Trophoblast cell (in vitro differentiated cells and primary cell): Measurements from ENCODE around the gene BOD1L1.

ENCODE experiments used
- DNase-seq, 2 donors: peaks; one replicate each; pipeline ENCODE4 v3.0.0-alpha.2; 2016
- H2AFZ ChIP-seq: 2 replicates; pipeline ENCODE4 v1.6.1; 2013; ENCODE audit warnings: low read length, moderate library complexity, mild to moderate bottlenecking; ENCODE audit not compliant: insufficient read depth, poor library complexity
- H2AK5ac ChIP-seq: 2 replicates; pipeline ENCODE4 v1.6.1; 2013; ENCODE audit warnings: mild to moderate bottlenecking, low read length
- H2BK120ac ChIP-seq: 2 replicates; pipeline ENCODE4 v1.6.1; 2013; ENCODE audit warnings: low read length, mild to moderate bottlenecking, moderate library complexity; ENCODE audit not compliant: insufficient read depth, poor library complexity
- H2BK12ac ChIP-seq: 2 replicates; pipeline ENCODE4 v1.6.1; 2013; ENCODE audit warnings: mild to moderate bottlenecking, low read length, moderate library complexity
- H2BK5ac ChIP-seq: 2 replicates; pipeline ENCODE4 v1.6.1; 2013; ENCODE audit warnings: low read length, low read depth, moderate library complexity, mild to moderate bottlenecking; ENCODE audit not compliant: poor library complexity
- H3K14ac ChIP-seq: 2 replicates; pipeline ENCODE4 v1.6.1; 2013; ENCODE audit warnings: mild to moderate bottlenecking, low read length
- H3K18ac ChIP-seq: 2 replicates; pipeline ENCODE4 v1.6.1; 2013; ENCODE audit warnings: mild to moderate bottlenecking, low read length
- H3K23ac ChIP-seq: 2 replicates; pipeline ENCODE4 v1.6.1; 2013; ENCODE audit warnings: low read length
- H3K27ac ChIP-seq: 2 replicates; pipeline ENCODE4 v1.5.1; 2013; ENCODE audit warnings: low read depth, mild to moderate bottlenecking, inconsistent platforms, low read length, moderate library complexity
- H3K27me3 ChIP-seq: 2 replicates; pipeline ENCODE4 v1.6.1; 2013; ENCODE audit warnings: inconsistent platforms, mild to moderate bottlenecking, low read length, moderate library complexity; ENCODE audit not compliant: insufficient read depth
- H3K36me3 ChIP-seq, 2 experiments: 1 replicate in 1 of 2; 2 replicates in 1 of 2; pipeline ENCODE4 v1.6.1; 2013; ENCODE audit warnings: low read length in 2 of 2, mild to moderate bottlenecking in 2 of 2, moderate library complexity in 1 of 2; ENCODE audit not compliant: insufficient read depth in 2 of 2, control insufficient read depth in 1 of 2
- H3K4ac ChIP-seq: 2 replicates; pipeline ENCODE4 v1.6.1; 2013; ENCODE audit warnings: low read depth, mild to moderate bottlenecking, low read length, moderate library complexity
- H3K4me1 ChIP-seq, 2 experiments: 1 replicate in 1 of 2; 2 replicates in 1 of 2; pipeline ENCODE4 v1.6.1; 2013; ENCODE audit warnings: low read length in 2 of 2, mild to moderate bottlenecking in 2 of 2, moderate library complexity in 1 of 2; ENCODE audit not compliant: insufficient read depth in 2 of 2, control insufficient read depth in 1 of 2
- H3K4me2 ChIP-seq: 2 replicates; pipeline ENCODE4 v1.6.1; 2013; ENCODE audit warnings: inconsistent platforms, mild to moderate bottlenecking, low read length, moderate library complexity
- H3K4me3 ChIP-seq: 2 replicates; pipeline ENCODE4 v1.5.1; 2013; ENCODE audit warnings: mild to moderate bottlenecking, low read depth, low read length, inconsistent platforms
- H3K79me1 ChIP-seq: one replicate; pipeline ENCODE4 v1.6.1; 2013; ENCODE audit warnings: low read length
- H3K79me2 ChIP-seq: 2 replicates; pipeline ENCODE4 v1.6.1; 2013; ENCODE audit warnings: low read length, mild to moderate bottlenecking; ENCODE audit not compliant: control insufficient read depth, insufficient read depth, poor library complexity
- H3K9ac ChIP-seq: 2 replicates; pipeline ENCODE4 v1.6.1; 2013; ENCODE audit warnings: mild to moderate bottlenecking, low read length
- H3K9me3 ChIP-seq: 2 replicates; pipeline ENCODE4 v1.6.1; 2013; ENCODE audit warnings: low read depth, mild to moderate bottlenecking, control low read depth, inconsistent platforms, low read length; ENCODE audit not compliant: insufficient read depth
- H4K12ac ChIP-seq: 2 replicates; pipeline ENCODE4 v1.6.1; 2013; ENCODE audit warnings: low read depth, mild to moderate bottlenecking, low read length, moderate library complexity
- H4K8ac ChIP-seq: 2 replicates; pipeline ENCODE4 v1.6.1; 2013; ENCODE audit warnings: low read depth, mild to moderate bottlenecking, low read length, moderate library complexity
- H4K91ac ChIP-seq: one replicate; pipeline ENCODE4 v1.6.1; 2013; ENCODE audit warnings: low read depth, mild to moderate bottlenecking, low read length, moderate library complexity
- WGBS: extraction: QIAGEN DNeasy Blood & Tissue Kit; methylation state at CpG from one replicate; pipeline ENCODE4 v1.1.7; 2013; ENCODE audit warnings: missing lambda C conversion rate; ENCODE audit not compliant: insufficient read length, insufficient coverage; ENCODE audit errors: extremely low coverage; 5-methylcytosine and 5-hydroxymethylcytosine counted together

The BOD1L1 gene

GRCh38 chr4:13597604-13598003 is 29.9 kb downstream of the BOD1L1 start:
- no peak overlapping the region for H3K18ac ChIP-seq
- H4K8ac ChIP-seq, result no peak overlapping the region
- no peak overlapping the region for H3K9ac ChIP-seq
- H3K36me3 ChIP-seq, result peaks cover 21 to 46% of the 10 kb centered on the region in 2 experiments
- H3K27me3 ChIP-seq, result no peaks in the 10 kb centered on the region
- no peak overlapping the region for H3K27ac ChIP-seq
- no peak overlapping the region for H2BK12ac ChIP-seq
- no peak overlapping the region for H4K12ac ChIP-seq
- H2BK5ac ChIP-seq, result no peak overlapping the region
- H2AFZ ChIP-seq, result no peak overlapping the region
- peaks cover 1% of the 10 kb centered on the region for H3K9me3 ChIP-seq
- H3K14ac ChIP-seq, result no peak overlapping the region
- H2AK5ac ChIP-seq, result no peak overlapping the region
- H3K4me3 ChIP-seq, result no peak overlapping the region
- peak in 1 of 2 donors; percentile 59 for DNase-seq
- H3K4me2 ChIP-seq, result no peak overlapping the region
- no peak overlapping the region for H4K91ac ChIP-seq
- no peak overlapping the region for H3K23ac ChIP-seq
- no peak overlapping the region for H2BK120ac ChIP-seq
- H3K4ac ChIP-seq, result no peak overlapping the region
- H3K4me1 ChIP-seq, result no peaks in the 10 kb centered on the region
- H3K79me2 ChIP-seq, result no peaks in the 10 kb centered on the region
- H3K79me1 ChIP-seq, result no peaks in the 10 kb centered on the region

DNA sequence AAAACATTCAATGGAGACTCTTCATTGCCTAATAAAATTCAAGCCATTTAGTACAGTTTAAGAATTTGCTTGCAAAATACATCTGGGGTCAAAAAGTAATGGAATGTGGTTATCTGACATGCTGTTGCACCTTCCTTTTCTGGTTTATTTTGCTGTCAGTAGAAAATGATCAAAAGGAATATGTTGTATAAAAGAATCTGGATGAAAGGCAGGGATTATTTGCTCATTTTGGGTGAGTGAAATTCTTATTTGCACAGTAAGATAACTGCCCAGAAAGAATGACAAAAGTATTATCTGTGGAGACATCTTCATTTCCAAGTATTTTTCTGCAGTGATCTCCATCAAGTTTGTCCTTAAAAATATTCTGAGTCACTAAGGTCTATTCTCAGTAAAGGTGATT is 30.4 kb downstream of the BOD1L1 start:
- Histone ChIP-seq H2AFZ (no peak overlapping the region), H3K27me3 (no peaks in the 10 kb centered on the region), H3K18ac (no peak overlapping the region), H3K4ac (no peak overlapping the region), H3K36me3 (peaks cover 20 to 42% of the 10 kb centered on the region in 2 experiments), H3K4me1 (no peaks in the 10 kb centered on the region), H3K27ac (no peak overlapping the region), H3K79me1 (no peaks in the 10 kb centered on the region), H3K4me2 (no peak overlapping the region), H2BK12ac (no peak overlapping the region), H3K4me3 (no peak overlapping the region), H3K14ac (no peak overlapping the region), H4K91ac (no peak overlapping the region), H2BK120ac (no peak overlapping the region), H2AK5ac (no peak overlapping the region), H3K9me3 (peaks cover 1% of the 10 kb centered on the region), H3K23ac (no peak overlapping the region), H4K8ac (no peak overlapping the region), H3K9ac (no peak overlapping the region), H4K12ac (no peak overlapping the region), H2BK5ac (no peak overlapping the region), H3K79me2 (no peaks in the 10 kb centered on the region)
- peak in 1 of 2 donors; percentile 69 for DNase-seq

- Histone ChIP-seq H3K14ac (no peak overlapping the region), H2BK120ac (no peak overlapping the region), H3K4me1 (no peaks in the 10 kb centered on the region), H2BK12ac (no peak overlapping the region), H3K79me2 (no peaks in the 10 kb centered on the region), H4K8ac (no peak overlapping the region), H3K9me3 (peaks cover 1% of the 10 kb centered on the region), H3K23ac (no peak overlapping the region), H2BK5ac (no peak overlapping the region), H3K79me1 (no peaks in the 10 kb centered on the region), H3K18ac (no peak overlapping the region), H3K27me3 (no peaks in the 10 kb centered on the region), H3K9ac (no peak overlapping the region), H2AK5ac (no peak overlapping the region), H3K4me3 (no peak overlapping the region), H3K36me3 (peaks cover 9 to 21% of the 10 kb centered on the region in 2 experiments), H3K4ac (no peak overlapping the region), H3K27ac (no peak overlapping the region), H4K12ac (no peak overlapping the region), H3K4me2 (no peak overlapping the region), H2AFZ (no peak overlapping the region), H4K91ac (no peak overlapping the region)
- no CpG with 5 or more reads among the region's 4 CpGs for WGBS
- DNase-seq, result no peak
Measured at GRCh38 chr4:13592220-13592619, 35.3 kb downstream of the BOD1L1 start.

GRCh38 chr4:13590766-13591165 is 36.8 kb downstream of the BOD1L1 start:
- Histone ChIP-seq H3K14ac (no peak overlapping the region), H2AK5ac (no peak overlapping the region), H2BK5ac (no peak overlapping the region), H3K79me2 (no peaks in the 10 kb centered on the region), H3K4me1 (no peaks in the 10 kb centered on the region), H3K27me3 (no peaks in the 10 kb centered on the region), H3K27ac (no peak overlapping the region), H3K23ac (no peak overlapping the region), H2BK12ac (no peak overlapping the region), H4K91ac (no peak overlapping the region), H3K18ac (no peak overlapping the region), H3K9ac (no peak overlapping the region), H2AFZ (no peak overlapping the region), H3K36me3 (peaks cover 9 to 19% of the 10 kb centered on the region in 2 experiments), H3K4me2 (no peak overlapping the region), H3K9me3 (no peaks in the 10 kb centered on the region), H4K12ac (no peak overlapping the region), H3K79me1 (no peaks in the 10 kb centered on the region), H2BK120ac (no peak overlapping the region), H3K4me3 (no peak overlapping the region), H3K4ac (no peak overlapping the region), H4K8ac (no peak overlapping the region)
- DNase-seq, result no peak
- WGBS, result no CpG with 5 or more reads among the region's 2 CpGs

- H3K9me3 ChIP-seq, result no peaks in the 10 kb centered on the region
- no peak overlapping the region for H3K9ac ChIP-seq
- H3K27ac ChIP-seq, result no peak overlapping the region
- H4K8ac ChIP-seq, result no peak overlapping the region
- no peak overlapping the region for H2AK5ac ChIP-seq
- H3K4ac ChIP-seq, result no peak overlapping the region
- H3K23ac ChIP-seq, result no peak overlapping the region
- H3K18ac ChIP-seq, result no peak overlapping the region
- H2AFZ ChIP-seq, result no peak overlapping the region
- no peaks in the 10 kb centered on the region for H3K27me3 ChIP-seq
- H2BK5ac ChIP-seq, result no peak overlapping the region
- no peaks in the 10 kb centered on the region for H3K79me1 ChIP-seq
- no peak overlapping the region for H4K91ac ChIP-seq
- H3K36me3 ChIP-seq, result peaks cover 7 to 21% of the 10 kb centered on the region in 2 experiments
- no peak overlapping the region for H2BK12ac ChIP-seq
- H4K12ac ChIP-seq, result no peak overlapping the region
- H2BK120ac ChIP-seq, result no peak overlapping the region
- no peaks in the 10 kb centered on the region for H3K4me1 ChIP-seq
- H3K14ac ChIP-seq, result no peak overlapping the region
- H3K79me2 ChIP-seq, result no peaks in the 10 kb centered on the region
- no peak overlapping the region for H3K4me3 ChIP-seq
- H3K4me2 ChIP-seq, result no peak overlapping the region
- DNase-seq, result no peak
Measured at GRCh38 chr4:13588954-13589353, 38.6 kb downstream of the BOD1L1 start.
